Endometrial microvascular endothelial cells (primary cell): ENCODE measurements around the gene ESD. TPM values are rescaled to one million over a fixed set of nuclear protein-coding genes. Genes with fewer than 3 reads are reported as not detected.

Experiments
- total RNA-seq: library from RNA; depleted of rRNA; stranded (reverse); fragments of >200 nt; gene quantifications from one replicate; pipeline ENCODE4 v1.2.3, GENCODE V29; 2015; ENCODE audit errors: inconsistent ontology term

Gene ESD
- total RNA-seq, 1 donor from 2014 or later = 211 TPM

Other genes starting within 250 kb of the ESD start
- 13.2 TPM for gene LRCH1, start 244.0 kb downstream of the ESD start, total RNA-seq
- not detected for gene HTR2A, start 99.9 kb upstream of the ESD start, total RNA-seq